Limb (tissue), 2 donors: ENCODE data around the gene FUBP1.
"Not testable (repeated sequence)": the region's sequence is repeated elsewhere in the genome, so short reads cannot be mapped to it uniquely, and the experiment has no call there.

ENCODE experiments used
- DNase-seq, 2 donors: peaks; one replicate each; pipeline ENCODE4 v3.0.0-alpha.2; 2016; ENCODE audit errors: extremely low spot score in 2 of 2

The FUBP1 gene

GRCh38 chr1:77989744-77990143 lies 10.9 kb upstream of the FUBP1 start:
- no peak for DNase-seq

DNA sequence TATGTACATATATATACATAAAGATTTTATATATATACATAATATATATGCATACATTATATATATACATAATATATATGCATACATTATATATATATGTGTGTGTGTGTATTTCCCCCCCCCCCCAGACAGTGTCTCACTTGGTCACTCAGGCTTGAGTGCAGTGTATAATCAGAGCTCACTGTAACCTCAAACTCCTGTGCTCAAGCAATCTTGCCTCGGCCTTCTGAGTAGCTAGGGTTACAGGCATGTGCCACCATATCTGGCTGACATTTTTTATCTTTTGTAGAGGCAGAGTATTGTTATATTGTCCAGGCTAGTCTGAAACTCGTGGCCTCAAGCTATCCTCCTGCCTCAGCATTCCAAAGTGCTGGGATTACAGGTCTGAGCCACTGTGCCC lies 9.0 kb upstream of the FUBP1 start:
- DNase-seq: no peak

GRCh38 chr1:77986810-77987209 lies 7.9 kb upstream of the FUBP1 start:
- DNase-seq: no peak

- no peak for DNase-seq
Observed at GRCh38 chr1:77984629-77985028, 5.8 kb upstream of the FUBP1 start.

DNA sequence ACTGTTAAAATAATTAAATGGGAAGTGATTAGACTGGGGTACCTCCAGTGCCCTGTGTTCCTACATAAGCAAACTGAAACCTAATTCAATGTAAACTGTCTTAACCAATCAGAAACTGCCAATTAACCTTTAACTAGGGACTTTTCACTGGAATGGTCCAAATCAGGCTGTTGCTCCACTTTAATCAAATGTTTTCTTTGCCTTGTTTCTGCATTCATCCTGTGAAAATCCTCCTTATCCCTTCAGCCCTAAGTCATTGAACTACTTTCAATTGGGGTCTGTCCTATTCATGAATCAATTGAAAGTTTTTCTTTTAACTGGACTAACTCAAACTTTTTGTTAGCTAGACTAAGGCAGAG lies 5.1 kb upstream of the FUBP1 start:
- DNase-seq: no peak

DNA sequence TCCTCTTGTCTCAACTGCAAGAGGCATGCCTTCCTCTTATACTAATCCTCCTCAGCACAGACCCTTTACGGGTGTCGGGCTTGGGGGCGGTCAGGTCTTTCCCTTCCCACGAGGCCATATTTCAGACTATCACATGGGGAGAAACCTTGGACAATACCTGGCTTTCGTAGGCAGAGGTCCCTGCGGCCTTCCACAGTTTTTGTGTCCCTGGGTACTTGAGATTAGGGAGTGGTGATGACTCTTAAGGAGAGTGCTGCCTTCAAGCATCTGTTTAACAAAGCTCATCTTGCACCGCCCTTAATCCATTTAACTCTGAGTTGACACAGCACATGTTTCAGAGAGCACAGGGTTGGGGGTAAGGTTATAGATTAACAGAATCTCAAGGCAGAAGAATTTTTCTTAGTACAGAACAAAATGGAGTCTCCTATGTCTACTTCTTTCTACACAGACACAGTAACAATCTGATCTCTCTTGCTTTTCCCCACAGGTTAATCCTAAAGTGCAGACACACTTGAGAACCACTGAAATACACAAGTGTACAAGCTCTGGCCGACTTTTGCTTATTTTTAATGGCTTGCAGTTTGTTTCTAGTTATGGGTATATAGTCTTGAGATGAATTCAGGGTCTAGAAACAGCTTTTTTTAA lies 4.6 kb upstream of the FUBP1 start:
- DNase-seq: not testable (repeated sequence)

- peak; percentile 78 to 86 for DNase-seq
Observed at GRCh38 chr1:77978293-77978968, 441 bp downstream of the FUBP1 start.

GRCh38 chr1:77977989-77978292 lies 931 bp downstream of the FUBP1 start:
- DNase-seq: no peak

GRCh38 chr1:77976433-77977076 lies 2.3 kb downstream of the FUBP1 start:
- no peak for DNase-seq

DNA sequence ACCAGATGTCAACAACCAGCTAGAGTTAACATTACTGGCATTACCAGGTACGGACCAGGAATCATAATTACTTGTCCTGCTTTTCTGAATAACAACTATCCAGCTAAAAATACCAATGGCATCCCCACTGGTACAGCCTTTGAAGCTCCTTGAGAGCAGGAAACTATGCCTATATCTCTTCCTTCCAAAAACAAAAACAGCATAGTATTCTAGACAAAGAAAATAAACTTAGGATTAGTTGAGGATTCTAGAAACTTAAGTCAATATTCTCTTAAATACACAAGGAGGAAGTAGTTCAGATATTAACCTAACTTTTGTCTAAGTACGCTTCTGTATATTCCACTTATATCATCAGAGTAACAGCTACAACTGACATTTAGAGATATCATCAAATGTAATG lies 3.0 kb downstream of the FUBP1 start:
- DNase-seq: no peak

DNA sequence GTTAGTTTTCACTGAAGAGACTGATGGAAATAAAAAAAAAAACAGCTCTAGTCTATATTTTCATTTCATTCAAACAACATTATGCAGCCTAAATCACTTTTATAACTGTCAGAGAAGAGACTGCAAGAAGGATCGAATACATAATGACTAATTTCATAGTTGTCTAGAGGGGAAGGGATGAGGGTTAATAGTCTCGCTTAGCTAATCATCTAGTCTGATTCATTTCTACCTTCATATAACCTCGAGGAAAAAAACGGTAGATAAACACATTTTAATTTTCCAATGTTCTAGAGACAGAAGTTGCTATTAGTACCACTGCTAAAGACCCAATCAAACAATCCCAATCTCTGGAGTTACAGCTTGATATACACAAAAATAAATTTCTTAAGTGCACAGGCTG lies 3.5 kb downstream of the FUBP1 start:
- DNase-seq: no peak

DNA sequence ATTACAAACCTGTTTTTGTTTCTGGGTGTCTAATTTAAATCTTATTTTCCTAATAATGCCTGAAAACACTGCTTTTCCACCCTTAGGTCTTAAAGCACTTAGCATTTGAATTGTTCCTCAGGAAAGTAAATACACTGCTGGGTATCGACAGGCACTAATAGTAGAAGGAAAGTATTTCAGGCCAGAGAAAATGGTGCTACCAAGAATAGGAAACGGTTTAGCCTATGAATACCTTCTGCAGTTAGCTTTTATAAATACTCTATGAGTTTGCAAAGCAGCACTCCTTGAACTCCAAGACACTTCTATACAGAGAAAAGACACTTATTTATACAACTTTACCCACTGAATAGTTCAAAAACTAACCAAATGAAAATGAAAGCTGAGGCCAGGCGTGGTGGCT lies 6.8 kb downstream of the FUBP1 start:
- no peak for DNase-seq

GRCh38 chr1:77970192-77970591 lies 8.7 kb downstream of the FUBP1 start:
- DNase-seq: no peak

DNA sequence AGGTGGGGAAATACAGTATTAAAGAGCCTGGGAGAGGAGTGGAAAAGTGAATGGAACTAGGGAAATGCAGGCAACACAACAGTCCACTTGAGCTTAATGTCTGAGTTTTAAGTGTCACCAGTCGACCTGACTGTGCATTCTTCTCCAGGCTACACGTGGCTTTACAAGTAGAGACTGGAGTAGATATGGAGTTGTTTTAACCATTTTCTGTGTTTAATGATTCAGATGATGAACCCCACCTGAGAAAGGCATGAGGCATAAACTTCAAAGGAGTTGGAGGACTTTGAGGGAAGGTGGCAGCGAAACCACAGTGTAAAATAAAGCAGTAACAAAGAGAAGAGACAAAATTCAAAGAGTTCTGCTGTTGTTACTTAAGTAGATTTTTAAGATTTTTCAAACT lies 12.6 kb downstream of the FUBP1 start:
- no peak for DNase-seq

GRCh38 chr1:77961392-77961791 lies 17.5 kb downstream of the FUBP1 start:
- no peak for DNase-seq

DNA sequence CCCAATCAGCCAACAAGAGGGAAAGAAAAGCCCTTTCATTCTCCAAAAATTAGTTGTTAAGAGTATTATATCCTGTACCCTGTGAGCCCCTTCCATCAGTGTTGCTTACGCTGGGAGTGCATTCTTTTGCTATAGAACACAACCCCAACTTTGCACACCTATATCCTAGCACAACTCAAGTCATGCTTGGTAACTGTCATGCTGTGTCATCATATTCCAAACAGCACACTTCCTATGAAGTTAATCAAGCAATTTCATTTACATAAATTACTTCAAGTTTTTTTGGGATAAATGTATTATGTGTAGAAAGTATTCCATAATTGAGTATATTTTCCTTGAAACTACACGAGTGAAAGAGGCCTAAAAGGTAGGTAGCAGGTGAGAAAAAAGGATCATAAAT lies 20.0 kb downstream of the FUBP1 start:
- no peak for DNase-seq

DNA sequence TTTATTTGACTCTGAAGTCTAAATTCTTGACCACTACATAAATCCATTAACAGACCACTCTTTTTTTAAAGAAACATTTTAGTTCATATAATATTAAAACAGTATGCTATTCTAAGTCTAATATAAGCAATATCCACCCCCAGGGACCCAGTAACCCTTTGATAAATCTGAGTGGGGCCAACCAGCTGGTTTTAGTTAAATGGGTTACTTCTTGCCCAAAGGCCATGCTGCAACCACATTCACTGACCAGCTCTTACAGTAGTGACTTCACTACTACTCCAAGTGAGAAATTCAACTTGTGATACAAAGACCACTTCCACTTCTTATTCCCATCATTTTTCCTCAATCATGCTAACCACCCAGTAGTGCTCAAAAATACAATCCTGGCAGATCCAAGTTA lies 20.5 kb downstream of the FUBP1 start:
- DNase-seq: no peak

- no peak for DNase-seq
Observed at GRCh38 chr1:77956464-77956863, 22.4 kb downstream of the FUBP1 start.

DNA sequence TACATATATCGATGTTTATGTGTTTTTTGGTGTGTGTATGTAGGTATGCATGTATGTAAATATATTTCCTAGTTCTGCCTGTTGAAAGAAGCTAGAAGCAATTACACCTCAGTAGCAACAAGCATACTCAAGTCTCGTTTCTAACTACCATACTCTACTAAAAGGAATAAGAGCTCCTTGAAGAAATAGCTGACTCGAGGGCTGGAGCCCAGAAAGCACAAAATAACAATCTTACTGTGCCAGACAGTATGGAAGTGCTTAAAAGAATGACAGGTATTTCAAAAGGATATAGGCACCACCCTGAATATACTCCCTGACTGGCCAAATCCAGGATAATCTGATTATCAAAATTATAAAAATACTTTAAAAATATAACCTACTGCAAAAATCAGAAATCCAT lies 23.2 kb downstream of the FUBP1 start:
- DNase-seq: no peak

DNA sequence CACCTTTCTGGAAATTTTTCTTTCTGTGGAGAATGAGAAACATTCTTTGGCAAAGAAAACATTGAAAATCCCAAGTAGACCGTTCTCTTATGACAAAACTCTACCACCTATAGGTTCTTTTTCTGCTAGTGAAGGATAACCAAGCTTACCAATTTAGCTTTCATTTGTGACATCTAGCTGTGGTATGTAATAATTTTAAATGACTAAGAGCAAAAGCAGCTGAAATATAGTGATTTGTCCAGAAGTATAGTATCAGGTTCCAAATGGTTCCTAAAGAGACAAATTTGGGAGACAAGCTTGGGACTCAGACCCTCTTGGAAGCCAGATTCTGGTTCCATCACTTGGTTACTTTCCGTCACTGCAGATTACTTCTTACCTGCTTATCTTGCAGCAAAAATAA lies 24.4 kb downstream of the FUBP1 start:
- DNase-seq: no peak

DNA sequence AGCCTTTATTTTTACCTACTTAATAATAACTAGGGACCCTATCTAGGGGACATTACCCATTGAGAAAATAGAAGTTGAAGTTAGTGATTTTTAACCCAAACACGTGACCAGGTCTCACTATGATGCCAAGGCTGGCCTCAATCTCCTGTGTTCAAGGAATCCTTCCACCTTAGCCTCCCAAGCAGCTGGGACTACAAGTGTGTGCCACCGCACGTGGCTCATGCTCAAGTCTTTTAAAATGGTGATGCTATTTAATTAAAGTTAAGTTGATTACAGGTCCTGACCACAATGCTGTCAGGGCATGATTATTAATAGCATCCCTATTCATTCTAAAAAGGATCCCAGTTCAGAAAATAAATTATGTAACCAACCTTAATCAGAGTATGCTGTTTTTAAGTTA lies 25.0 kb downstream of the FUBP1 start:
- DNase-seq: no peak

DNA sequence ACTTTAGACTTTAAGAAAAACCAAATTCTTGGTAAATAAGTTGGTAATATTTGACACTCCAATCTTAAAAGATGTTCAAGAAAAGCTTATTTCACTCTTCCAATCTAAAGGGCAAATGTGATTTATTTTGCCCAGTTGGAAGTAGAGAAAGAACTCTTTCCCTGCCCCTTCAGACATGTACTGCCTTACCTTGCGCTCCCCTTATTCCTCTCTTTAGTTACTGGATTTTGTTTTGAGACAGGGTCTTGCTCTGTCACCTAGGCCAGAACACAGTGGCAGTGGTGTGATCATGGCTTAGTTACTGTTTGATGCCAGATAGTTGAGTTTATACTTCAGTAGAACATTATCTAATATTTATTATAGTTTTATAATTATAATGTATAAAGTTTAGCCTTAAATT lies 27.5 kb downstream of the FUBP1 start:
- no peak for DNase-seq

DNA sequence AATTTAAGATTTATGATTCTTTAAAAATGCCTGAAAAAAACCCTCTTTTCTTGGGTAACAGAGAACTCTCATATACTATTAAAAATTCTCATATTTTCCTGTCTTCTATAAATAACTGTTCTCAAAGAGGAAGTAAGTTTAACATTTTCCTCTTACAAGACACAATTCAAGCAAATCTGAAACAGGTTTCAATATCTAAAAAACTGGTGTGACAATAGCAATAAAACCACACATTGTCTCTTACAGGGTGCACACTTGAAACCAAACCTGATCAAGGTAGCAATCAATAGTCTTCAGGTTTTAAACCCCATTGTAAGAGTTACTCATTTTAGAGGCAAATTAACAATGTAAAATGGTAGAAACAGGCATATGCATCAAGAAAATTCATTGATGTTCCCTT lies 28.0 kb downstream of the FUBP1 start:
- DNase-seq: no peak
